ENCODE measurements around the gene GRIA3. TPM values are rescaled to one million over a fixed set of nuclear protein-coding genes. Genes with fewer than 3 reads are reported as not detected.
A peak's percentile ranks its signal among the peaks of the same experiment; 100 is the strongest.

The GRIA3 gene
- total RNA-seq, 1 donor from 2014 or later: 12.4 TPM

DNA sequence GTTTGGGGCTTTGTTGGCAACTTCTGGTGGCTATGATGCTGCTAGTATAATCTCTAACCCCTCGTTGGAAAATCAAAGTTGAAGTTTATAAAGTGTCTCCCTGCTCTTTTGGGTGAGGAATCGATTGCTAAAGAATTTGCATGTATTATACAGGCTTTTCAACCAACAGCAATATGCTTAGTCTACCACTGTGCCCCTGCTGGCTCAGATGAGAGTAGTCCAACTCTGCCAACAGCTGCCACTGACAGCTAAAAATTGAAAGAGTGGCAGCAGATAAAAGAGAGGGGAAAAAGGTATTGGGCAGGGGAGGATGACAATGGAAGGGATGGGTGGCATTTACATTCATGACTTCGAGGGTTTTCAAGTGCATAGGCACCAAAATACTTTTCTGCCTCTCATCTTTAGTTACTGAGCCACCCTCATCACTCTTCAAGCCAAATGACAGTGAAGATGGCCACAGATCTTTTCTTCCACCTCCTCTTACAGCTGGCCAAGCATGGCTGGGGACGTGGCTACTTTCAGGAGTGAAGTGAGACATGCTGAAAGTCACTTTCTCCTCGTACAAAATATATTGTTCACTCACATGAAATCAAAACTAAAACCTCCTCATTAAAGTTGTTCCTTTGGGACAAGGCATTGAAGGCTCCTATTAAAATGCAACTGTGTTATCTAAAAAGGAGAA, 2.7 kb upstream of the GRIA3 start:
- Mint-ChIP-seq H3K9me3 (no peaks in the 10 kb centered on the region), H3K36me3 (no peaks in the 10 kb centered on the region), H3K27me3 (peaks cover 48% of the 10 kb centered on the region), H3K4me3 (no peak overlapping the region), H3K27ac (no peak overlapping the region), H3K4me1 (ENCODE audit: unreplicated experiment) (peaks cover 11% of the 10 kb centered on the region)
- no peak for DNase-seq (ENCODE audit: extremely low spot score, unreplicated experiment)
- TF ChIP-seq, protein P1, sequence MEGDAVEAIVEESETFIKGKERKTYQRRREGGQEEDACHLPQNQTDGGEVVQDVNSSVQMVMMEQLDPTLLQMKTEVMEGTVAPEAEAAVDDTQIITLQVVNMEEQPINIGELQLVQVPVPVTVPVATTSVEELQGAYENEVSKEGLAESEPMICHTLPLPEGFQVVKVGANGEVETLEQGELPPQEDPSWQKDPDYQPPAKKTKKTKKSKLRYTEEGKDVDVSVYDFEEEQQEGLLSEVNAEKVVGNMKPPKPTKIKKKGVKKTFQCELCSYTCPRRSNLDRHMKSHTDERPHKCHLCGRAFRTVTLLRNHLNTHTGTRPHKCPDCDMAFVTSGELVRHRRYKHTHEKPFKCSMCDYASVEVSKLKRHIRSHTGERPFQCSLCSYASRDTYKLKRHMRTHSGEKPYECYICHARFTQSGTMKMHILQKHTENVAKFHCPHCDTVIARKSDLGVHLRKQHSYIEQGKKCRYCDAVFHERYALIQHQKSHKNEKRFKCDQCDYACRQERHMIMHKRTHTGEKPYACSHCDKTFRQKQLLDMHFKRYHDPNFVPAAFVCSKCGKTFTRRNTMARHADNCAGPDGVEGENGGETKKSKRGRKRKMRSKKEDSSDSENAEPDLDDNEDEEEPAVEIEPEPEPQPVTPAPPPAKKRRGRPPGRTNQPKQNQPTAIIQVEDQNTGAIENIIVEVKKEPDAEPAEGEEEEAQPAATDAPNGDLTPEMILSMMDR (conservative IDR thresholded peaks at IDR 0.05): no peak

DNA sequence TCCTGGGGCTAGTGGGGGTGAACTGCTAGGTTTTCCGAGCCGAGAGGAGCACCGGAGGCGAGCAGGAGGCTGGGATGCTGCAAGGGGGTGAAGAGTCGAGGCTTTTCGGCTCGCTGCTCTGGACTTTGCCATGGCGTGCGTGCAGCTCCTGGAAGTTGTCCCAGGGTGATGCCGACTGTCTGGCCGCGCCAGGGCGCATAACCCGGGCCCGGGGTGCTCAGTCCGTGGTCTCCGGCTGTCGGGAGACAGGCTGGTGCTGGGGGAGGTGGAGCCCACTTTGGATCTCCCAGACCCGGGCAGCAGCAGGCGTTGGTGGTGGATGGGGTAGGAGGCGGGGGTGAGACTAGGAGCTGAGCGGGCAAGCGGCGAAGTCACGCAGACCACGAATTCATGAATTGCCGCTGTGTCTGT, 793 bp downstream of the GRIA3 start:
- DNase-seq (ENCODE audit: extremely low spot score, unreplicated experiment): no peak
- Mint-ChIP-seq H3K4me1 (ENCODE audit: unreplicated experiment) (peaks cover 13% of the 10 kb centered on the region), H3K36me3 (no peaks in the 10 kb centered on the region), H3K27ac (no peak overlapping the region), H3K4me3 (peak overlapping the region; percentile 90), H3K27me3 (peaks cover 72% of the 10 kb centered on the region), H3K9me3 (no peaks in the 10 kb centered on the region)
- TF ChIP-seq, protein P1 (conservative IDR thresholded peaks at IDR 0.05): no peak

DNA sequence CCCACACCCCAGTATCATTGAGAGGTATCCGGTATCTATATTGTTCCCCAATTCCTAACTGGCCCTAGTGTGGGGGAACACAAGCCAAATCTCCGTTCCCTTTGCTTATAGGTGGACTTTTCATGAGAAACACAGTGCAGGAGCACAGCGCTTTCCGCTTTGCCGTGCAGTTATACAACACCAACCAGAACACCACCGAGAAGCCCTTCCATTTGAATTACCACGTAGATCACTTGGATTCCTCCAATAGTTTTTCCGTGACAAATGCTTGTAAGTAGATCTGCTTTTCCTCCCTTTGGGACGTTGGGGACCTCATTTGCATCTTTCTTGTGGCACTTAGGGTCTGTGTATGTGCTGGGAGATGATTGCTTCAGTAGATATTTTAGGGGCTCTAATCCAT, 1.6 kb downstream of the GRIA3 start:
- Mint-ChIP-seq H3K27me3 (peaks cover 72% of the 10 kb centered on the region), H3K4me1 (ENCODE audit: unreplicated experiment) (peaks cover 13% of the 10 kb centered on the region), H3K9me3 (no peaks in the 10 kb centered on the region), H3K27ac (no peak overlapping the region), H3K4me3 (peak overlapping the region; percentile 90), H3K36me3 (no peaks in the 10 kb centered on the region)
- TF ChIP-seq, protein P1 (conservative IDR thresholded peaks at IDR 0.05): no peak
- no peak for DNase-seq (ENCODE audit: extremely low spot score, unreplicated experiment)

DNA sequence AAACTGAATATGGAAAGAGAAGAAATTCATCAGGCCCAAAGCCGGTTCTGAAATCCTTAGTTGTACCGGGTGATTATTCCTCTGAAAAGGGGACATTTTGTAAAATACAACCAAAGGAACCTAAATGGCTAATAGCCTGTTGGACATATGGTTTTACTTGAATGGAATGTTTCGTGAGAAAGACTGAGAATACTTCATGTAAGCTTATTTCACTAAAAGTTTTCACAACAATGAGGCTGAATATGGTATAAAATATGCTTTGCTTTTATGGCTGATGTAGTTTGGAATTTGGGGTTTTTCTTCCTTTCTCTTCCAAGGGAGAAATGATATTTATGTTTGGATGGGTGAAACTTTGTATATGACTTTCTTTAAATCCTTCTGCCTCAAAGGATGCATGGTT, 2.7 kb downstream of the GRIA3 start:
- Mint-ChIP-seq H3K4me1 (ENCODE audit: unreplicated experiment) (peaks cover 13% of the 10 kb centered on the region), H3K9me3 (no peaks in the 10 kb centered on the region), H3K27me3 (peaks cover 68% of the 10 kb centered on the region), H3K36me3 (no peaks in the 10 kb centered on the region), H3K27ac (no peak overlapping the region), H3K4me3 (peak overlapping the region; percentile 90)
- TF ChIP-seq, protein P1 (conservative IDR thresholded peaks at IDR 0.05): no peak
- no peak for DNase-seq (ENCODE audit: extremely low spot score, unreplicated experiment)

DNA sequence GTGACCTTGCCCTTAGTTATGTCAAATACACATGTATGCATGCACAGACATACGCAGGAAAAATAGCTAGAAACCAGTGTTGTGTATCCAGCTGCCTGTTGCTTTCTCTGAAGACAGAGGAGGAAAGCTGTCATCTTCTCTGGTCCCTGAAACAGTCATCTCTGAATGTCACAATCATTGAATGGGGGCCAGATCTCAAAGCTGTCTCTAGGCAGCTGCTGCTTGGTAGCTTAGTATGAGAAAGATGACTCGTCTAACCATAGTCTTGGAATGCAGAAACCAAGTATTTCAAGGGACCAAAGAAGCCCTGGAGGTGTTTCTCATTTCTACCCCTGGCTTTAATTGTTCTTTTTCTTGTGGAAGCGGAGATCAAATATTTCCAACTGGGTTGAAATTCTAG, 4.0 kb downstream of the GRIA3 start:
- Mint-ChIP-seq H3K4me1 (ENCODE audit: unreplicated experiment) (peaks cover 13% of the 10 kb centered on the region), H3K9me3 (no peaks in the 10 kb centered on the region), H3K4me3 (no peak overlapping the region), H3K27ac (no peak overlapping the region), H3K27me3 (peaks cover 57% of the 10 kb centered on the region), H3K36me3 (no peaks in the 10 kb centered on the region)
- TF ChIP-seq, protein P1 (conservative IDR thresholded peaks at IDR 0.05): no peak
- DNase-seq (ENCODE audit: extremely low spot score, unreplicated experiment): no peak
